Mesenchymal stem cell (in vitro differentiated cells and primary cell): ENCODE results near the gene CHN2.

Experiments used
- DNase-seq: peaks from one replicate; pipeline ENCODE4 v3.0.0-alpha.2; 2013
- H2AFZ ChIP-seq: one replicate; pipeline ENCODE4 v1.6.1; 2013; ENCODE audit warnings: low read depth, mild to moderate bottlenecking, control low read depth, inconsistent platforms, low read length, moderate library complexity
- H2AK5ac ChIP-seq: 2 replicates; pipeline ENCODE4 v1.6.1; 2013; ENCODE audit warnings: low read length, moderate library complexity, mild to moderate bottlenecking, inconsistent platforms; ENCODE audit not compliant: severe bottlenecking
- H2BK120ac ChIP-seq: one replicate; pipeline ENCODE4 v1.6.1; 2013; ENCODE audit warnings: low read depth, mild to moderate bottlenecking, inconsistent platforms, low read length, moderate library complexity
- H2BK12ac ChIP-seq, 2 experiments: one replicate each; pipeline ENCODE4 v1.6.1; 2013; ENCODE audit warnings: inconsistent platforms in 2 of 2, low read length in 2 of 2, mild to moderate bottlenecking in 2 of 2, moderate library complexity in 2 of 2, control low read depth in 1 of 2
- H2BK15ac ChIP-seq: one replicate; pipeline ENCODE4 v1.6.1; 2013; ENCODE audit warnings: mild to moderate bottlenecking, low read depth, inconsistent platforms; ENCODE audit not compliant: poor library complexity, severe bottlenecking
- H2BK5ac ChIP-seq: 2 replicates; pipeline ENCODE4 v1.6.1; 2013; ENCODE audit warnings: low read depth, mild to moderate bottlenecking, low read length, control low read depth, inconsistent platforms; ENCODE audit not compliant: poor library complexity, severe bottlenecking
- H3K14ac ChIP-seq, 2 experiments: one replicate each; pipeline ENCODE4 v1.6.1; 2013; ENCODE audit warnings: inconsistent platforms in 2 of 2, low read length in 2 of 2, control low read depth in 1 of 2, mild to moderate bottlenecking in 1 of 2, moderate library complexity in 1 of 2
- H3K18ac ChIP-seq, 2 experiments: one replicate each; pipeline ENCODE4 v1.6.1; 2013; ENCODE audit warnings: inconsistent platforms in 2 of 2, low read length in 2 of 2, control low read depth in 1 of 2, low read depth in 1 of 2, mild to moderate bottlenecking in 1 of 2
- H3K23ac ChIP-seq, 2 experiments: one replicate each; pipeline ENCODE4 v1.6.1; 2013; ENCODE audit warnings: inconsistent platforms in 2 of 2, low read length in 2 of 2, mild to moderate bottlenecking in 2 of 2, moderate library complexity in 2 of 2, control low read depth in 1 of 2
- H3K27ac ChIP-seq: 2 replicates; pipeline ENCODE4 v1.5.1; 2013; ENCODE audit warnings: mild to moderate bottlenecking, moderate library complexity, low read length, control low read depth, inconsistent platforms; ENCODE audit not compliant: poor library complexity, severe bottlenecking
- H3K27me3 ChIP-seq, 2 experiments: 2 replicates each; pipeline versions ENCODE4 v1.6.1 to v1.7.0; 2013; ENCODE audit warnings: low read length in 2 of 2, mild to moderate bottlenecking in 2 of 2, moderate library complexity in 2 of 2, control low read depth in 1 of 2, inconsistent platforms in 1 of 2; ENCODE audit not compliant: control insufficient read depth in 1 of 2, insufficient read depth in 1 of 2
- H3K36me3 ChIP-seq, 2 experiments: 2 replicates each; pipeline versions ENCODE4 v1.6.1 to v1.7.0; 2013; ENCODE audit warnings: low read length in 2 of 2, control low read depth in 1 of 2, inconsistent platforms in 1 of 2, low read depth in 1 of 2, mild to moderate bottlenecking in 1 of 2; ENCODE audit not compliant: insufficient read depth in 2 of 2, control insufficient read depth in 1 of 2
- H3K4ac ChIP-seq, 2 experiments: one replicate each; pipeline ENCODE4 v1.6.1; 2013; ENCODE audit warnings: inconsistent platforms in 2 of 2, low read length in 2 of 2, mild to moderate bottlenecking in 2 of 2, moderate library complexity in 2 of 2, control low read depth in 1 of 2, low read depth in 1 of 2
- H3K4me1 ChIP-seq: 2 replicates; pipeline ENCODE4 v1.6.1; 2013; ENCODE audit warnings: low read depth, low read length, control low read depth; ENCODE audit not compliant: control insufficient read depth, insufficient read depth
- H3K4me2 ChIP-seq: 2 replicates; pipeline ENCODE4 v1.6.1; 2013; ENCODE audit warnings: low read length, mild to moderate bottlenecking, inconsistent platforms; ENCODE audit not compliant: poor library complexity, severe bottlenecking
- H3K4me3 ChIP-seq, 2 experiments: 2 replicates each; pipeline versions ENCODE4 v1.5.1 to v1.7.0; 2013; ENCODE audit warnings: low read length in 2 of 2, mild to moderate bottlenecking in 2 of 2, control low read depth in 1 of 2, low read depth in 1 of 2; ENCODE audit not compliant: insufficient read depth in 1 of 2
- H3K79me1 ChIP-seq: replicated peaks from 2 replicates; pipeline ENCODE4 v1.6.1; 2013; ENCODE audit warnings: mild to moderate bottlenecking, control low read depth, low read length, inconsistent platforms; ENCODE audit not compliant: poor library complexity, severe bottlenecking
- H3K9ac ChIP-seq: 2 replicates; pipeline ENCODE4 v1.7.0; 2013; ENCODE audit warnings: mild to moderate bottlenecking, low read length, moderate library complexity
- H3K9me3 ChIP-seq: 2 replicates; pipeline ENCODE4 v1.7.0; 2013; ENCODE audit warnings: mild to moderate bottlenecking, low read length; ENCODE audit not compliant: control insufficient read depth
- H4K8ac ChIP-seq: one replicate; pipeline ENCODE4 v1.6.1; 2013; ENCODE audit warnings: inconsistent platforms, mild to moderate bottlenecking, low read length, moderate library complexity
- H4K91ac ChIP-seq: one replicate; pipeline ENCODE4 v1.6.1; 2013; ENCODE audit warnings: mild to moderate bottlenecking, low read length, inconsistent platforms
- WGBS: methylation state at CpG from one replicate; pipeline ENCODE4 v1.1.7; 2013; ENCODE audit warnings: mixed read lengths; 5-methylcytosine and 5-hydroxymethylcytosine counted together

Gene CHN2

GRCh38 chr7:29479301-29480200, 285.0 kb downstream of the CHN2 start:
- Histone ChIP-seq H2AK5ac (no peak overlapping the region), H2BK15ac (no peak overlapping the region), H3K23ac (no peak overlapping the region), H2BK5ac (no peak overlapping the region), H3K14ac (no peak overlapping the region), H3K27me3 (peaks cover 4 to 10% of the 10 kb centered on the region in 2 experiments), H3K4me3 (no peak overlapping the region), H3K4ac (no peak overlapping the region), H3K4me2 (no peak overlapping the region), H3K79me1 (no peaks in the 10 kb centered on the region), H4K8ac (peak overlapping the region; percentile 61), H2BK120ac (no peak overlapping the region), H3K18ac (no peak overlapping the region), H2BK12ac (peak overlapping the region in 1 of 2 experiments; percentile 29), H3K4me1 (no peaks in the 10 kb centered on the region), H3K36me3 (no peaks in the 10 kb centered on the region), H3K27ac (no peak overlapping the region), H3K9me3 (no peaks in the 10 kb centered on the region), H3K9ac (no peak overlapping the region), H4K91ac (no peak overlapping the region), H2AFZ (no peak overlapping the region)
- 42% methylated on average over 17 of the region's 17 CpGs for WGBS
- peak; percentile 29 for DNase-seq

GRCh38 chr7:29480451-29480850, 285.9 kb downstream of the CHN2 start:
- H3K36me3 ChIP-seq: no peaks in the 10 kb centered on the region
- no peak overlapping the region for H2BK15ac ChIP-seq
- H2BK120ac ChIP-seq: no peak overlapping the region
- no peak overlapping the region for H2AK5ac ChIP-seq
- WGBS: 57% methylated on average over 5 of the region's 5 CpGs
- H3K4me3 ChIP-seq: no peak overlapping the region
- no peak overlapping the region for H3K23ac ChIP-seq
- no peak for DNase-seq
- H3K9me3 ChIP-seq: no peaks in the 10 kb centered on the region
- no peaks in the 10 kb centered on the region for H3K79me1 ChIP-seq
- H3K14ac ChIP-seq: no peak overlapping the region
- no peak overlapping the region for H3K4me2 ChIP-seq
- H2BK5ac ChIP-seq: no peak overlapping the region
- H2BK12ac ChIP-seq: peak overlapping the region in 1 of 2 experiments; percentile 34
- H3K18ac ChIP-seq: no peak overlapping the region
- no peak overlapping the region for H3K27ac ChIP-seq
- H4K91ac ChIP-seq: no peak overlapping the region
- H3K27me3 ChIP-seq: peaks cover 4 to 6% of the 10 kb centered on the region in 2 experiments
- no peak overlapping the region for H2AFZ ChIP-seq
- H3K9ac ChIP-seq: no peak overlapping the region
- H3K4ac ChIP-seq: no peak overlapping the region
- no peak overlapping the region for H4K8ac ChIP-seq
- no peaks in the 10 kb centered on the region for H3K4me1 ChIP-seq

- Histone ChIP-seq H3K4me3 (no peak overlapping the region), H3K79me1 (no peaks in the 10 kb centered on the region), H3K4ac (no peak overlapping the region), H3K36me3 (no peaks in the 10 kb centered on the region), H2BK12ac (no peak overlapping the region), H3K27me3 (peaks cover 4 to 6% of the 10 kb centered on the region in 2 experiments), H4K8ac (no peak overlapping the region), H3K4me1 (no peaks in the 10 kb centered on the region), H3K23ac (no peak overlapping the region), H2BK15ac (no peak overlapping the region), H3K18ac (no peak overlapping the region), H3K9ac (no peak overlapping the region), H2BK120ac (no peak overlapping the region), H2AFZ (no peak overlapping the region), H4K91ac (no peak overlapping the region), H2BK5ac (no peak overlapping the region), H3K9me3 (no peaks in the 10 kb centered on the region), H2AK5ac (no peak overlapping the region), H3K14ac (no peak overlapping the region), H3K27ac (no peak overlapping the region), H3K4me2 (no peak overlapping the region)
- WGBS: 29% methylated on average over 4 of the region's 5 CpGs
- DNase-seq: no peak
Measured at GRCh38 chr7:29480934-29481651, 286.5 kb downstream of the CHN2 start.

GRCh38 chr7:29482056-29482455, 287.5 kb downstream of the CHN2 start:
- H3K4me2 ChIP-seq: no peak overlapping the region
- H4K8ac ChIP-seq: no peak overlapping the region
- no peak overlapping the region for H3K4me3 ChIP-seq
- no peak overlapping the region for H3K23ac ChIP-seq
- no peaks in the 10 kb centered on the region for H3K79me1 ChIP-seq
- no peak for DNase-seq
- no peak overlapping the region for H2BK120ac ChIP-seq
- H3K4ac ChIP-seq: no peak overlapping the region
- H2AK5ac ChIP-seq: no peak overlapping the region
- 32% methylated on average over 3 of the region's 4 CpGs for WGBS
- H2BK15ac ChIP-seq: no peak overlapping the region
- no peak overlapping the region for H3K27ac ChIP-seq
- H2BK12ac ChIP-seq: no peak overlapping the region
- H4K91ac ChIP-seq: no peak overlapping the region
- no peak overlapping the region for H2AFZ ChIP-seq
- H3K14ac ChIP-seq: no peak overlapping the region
- H3K9ac ChIP-seq: no peak overlapping the region
- no peak overlapping the region for H3K18ac ChIP-seq
- no peak overlapping the region for H2BK5ac ChIP-seq
- no peaks in the 10 kb centered on the region for H3K36me3 ChIP-seq
- H3K27me3 ChIP-seq: peaks cover 4 to 6% of the 10 kb centered on the region in 2 experiments
- no peaks in the 10 kb centered on the region for H3K4me1 ChIP-seq
- H3K9me3 ChIP-seq: no peaks in the 10 kb centered on the region
